Caco-2 (cell line): ENCODE results near the gene TMEM54. TPM values are rescaled to one million over a fixed set of nuclear protein-coding genes. Genes with fewer than 3 reads are reported as not detected.

Experiments used
- BruUV-seq: library from RNA; stranded (reverse); fragments of 400-500 nt; replicated peaks from 2 replicates; lab custom pipeline; 2021; lab: Mats Ljungman, UMichigan
- CTCF ChIA-PET: fragments of 300-600 bp; sonication (Branson Sonifier 250); formaldehyde crosslinking; loops from one replicate; lab custom pipeline; 2022; ENCODE audit warnings: antibody characterized with exemption; lab: Charles Lee
- POLR2A ChIA-PET: fragments of 300-600 bp; sonication (Branson Sonifier 250); formaldehyde crosslinking; loops from one replicate; lab custom pipeline; 2022; ENCODE audit warnings: antibody characterized with exemption; lab: Charles Lee
- DNase-seq, 2 experiments: peaks; one replicate each; pipeline versions ENCODE4 v3.0.0 to v3.0.0-alpha.2; 2020 to 2022
- H3K27me3 ChIP-seq: replicated peaks from 2 replicates; pipeline ENCODE4 v1.6.0; 2011; ENCODE audit warnings: low read length; ENCODE audit not compliant: control insufficient read depth, insufficient read depth
- H3K36me3 ChIP-seq: 2 replicates; pipeline ENCODE4 v1.5.1; 2011; ENCODE audit warnings: low read length; ENCODE audit not compliant: control insufficient read depth, insufficient read depth
- H3K4me1 ChIP-seq: fragments of 250-450 bp; sonication (Bioruptor Pico); 2 replicates; pipeline ENCODE4 v1.5.1; 2020; ENCODE audit warnings: mild to moderate bottlenecking
- H3K4me3 ChIP-seq: 2 replicates; pipeline ENCODE4 v1.5.1; 2011; ENCODE audit warnings: low read depth, mild to moderate bottlenecking, control low read depth, low read length
- H3K9me3 ChIP-seq: fragments of 250-450 bp; sonication (Bioruptor Pico); 2 replicates; pipeline ENCODE4 v1.5.1; 2020; ENCODE audit warnings: mild to moderate bottlenecking, moderate library complexity
- H3K27ac Mint-ChIP-seq: one replicate; pipeline ENCODE4 v1.8.0; 2022; ENCODE audit warnings: mixed read lengths; ENCODE audit not compliant: unreplicated experiment
- H3K27me3 Mint-ChIP-seq: one replicate; pipeline ENCODE4 v1.8.0; 2022; ENCODE audit warnings: mixed read lengths; ENCODE audit not compliant: insufficient read depth, unreplicated experiment
- H3K36me3 Mint-ChIP-seq: one replicate; pipeline ENCODE4 v1.8.0; 2022; ENCODE audit warnings: mild to moderate bottlenecking, mixed read lengths; ENCODE audit not compliant: insufficient read depth, unreplicated experiment
- H3K4me1 Mint-ChIP-seq: one replicate; pipeline ENCODE4 v1.8.0; 2022; ENCODE audit warnings: low read depth, mixed read lengths; ENCODE audit not compliant: unreplicated experiment
- H3K4me3 Mint-ChIP-seq: one replicate; pipeline ENCODE4 v1.8.0; 2022; ENCODE audit warnings: mild to moderate bottlenecking, moderate library complexity, mixed read lengths; ENCODE audit not compliant: unreplicated experiment
- H3K9me3 Mint-ChIP-seq: one replicate; pipeline ENCODE4 v1.8.0; 2022; ENCODE audit warnings: mixed read lengths; ENCODE audit not compliant: unreplicated experiment
- CTCF ChIP-seq, 2 experiments: fragments of 200-600 bp in 1 of 2; IDR thresholded peaks; 1 replicate in 1 of 2; 2 replicates in 1 of 2; pipeline versions ENCODE4 v1.5.1 to v1.8.0; 2011 to 2022; ENCODE audit warnings: antibody characterized with exemption in 1 of 2, control low read depth in 1 of 2, inconsistent platforms in 1 of 2, low read depth in 1 of 2, low read length in 1 of 2, mild to moderate bottlenecking in 1 of 2, moderate library complexity in 1 of 2; ENCODE audit not compliant: insufficient read depth in 1 of 2, severe bottlenecking in 1 of 2, unreplicated experiment in 1 of 2
- intact Hi-C: fragments of 100-400 bp; cut with micrococcal nuclease; formaldehyde crosslinking; loops from one replicate; pipeline ENCODE4 v1.10.0; 2022; ENCODE audit not compliant: unreplicated experiment
- total RNA-seq: library from RNA; stranded (reverse); gene quantifications from 2 replicates; pipeline ENCODE4 v1.2.3, GENCODE V29; 2022

Gene TMEM54
- total RNA-seq, 1 experiment from 2014 or later = 50.1 TPM

GRCh38 chr1:32934535-32934934 is 33.3 kb upstream of the TMEM54 start:
- TF ChIP-seq CTCF (IDR thresholded peaks at IDR 0.05; ENCODE audit: insufficient read depth in 1 of 2, low read depth in 1 of 2, low read length in 1 of 2, severe bottlenecking in 1 of 2, unreplicated experiment in 1 of 2) = no peak
- Mint-ChIP-seq H3K4me3 (no peak overlapping the region), H3K27ac (no peak overlapping the region), H3K27me3 (no peaks in the 10 kb centered on the region), H3K9me3 (no peaks in the 10 kb centered on the region), H3K36me3 (peaks cover 27% of the 10 kb centered on the region), H3K4me1 (peaks cover 24% of the 10 kb centered on the region)
- intact Hi-C loops = loop anchor here (1.0 to 10.0 kb wide), 4 partner anchors 14 to 150 kb away; partner anchors contain the start of gene AZIN2
- Histone ChIP-seq H3K4me3 (no peak overlapping the region), H3K9me3 (no peaks in the 10 kb centered on the region), H3K4me1 (peaks cover 24% of the 10 kb centered on the region), H3K27me3 (no peaks in the 10 kb centered on the region), H3K36me3 (no peaks in the 10 kb centered on the region)
- BruUV-seq = no TSS peak
- CTCF ChIA-PET = interaction anchor here (0.6 to 1.8 kb wide), 4 partner anchors 32 to 84 kb away, joined by 3 to 8 read pairs (median 4); no protein-coding TSS in a partner anchor
- POLR2A ChIA-PET = interaction anchor here (1.0 to 1.7 kb wide), 2 partner anchors 30 to 146 kb away, joined by 3 to 7 read pairs; partner anchors contain the start of genes AZIN2 and RNF19B
- DNase-seq = no peak

GRCh38 chr1:32933742-32934322 is 32.6 kb upstream of the TMEM54 start:
- no TSS peak for BruUV-seq
- Mint-ChIP-seq H3K9me3 (no peaks in the 10 kb centered on the region), H3K27me3 (no peaks in the 10 kb centered on the region), H3K27ac (peak overlapping the region; percentile 58), H3K36me3 (peaks cover 27% of the 10 kb centered on the region), H3K4me3 (no peak overlapping the region), H3K4me1 (peaks cover 24% of the 10 kb centered on the region)
- ChIA-PET POLR2A (interaction anchor here (1.0 to 1.7 kb wide), 2 partner anchors 31 to 147 kb away, joined by 3 to 7 read pairs; partner anchors contain the start of genes AZIN2 and RNF19B), CTCF (interaction anchor here (0.5 to 1.8 kb wide), 8 partner anchors 31 to 151 kb away, joined by 3 to 8 read pairs (median 4); no protein-coding TSS in a partner anchor)
- Histone ChIP-seq H3K9me3 (no peaks in the 10 kb centered on the region), H3K27me3 (no peaks in the 10 kb centered on the region), H3K4me1 (peaks cover 24% of the 10 kb centered on the region), H3K4me3 (no peak overlapping the region), H3K36me3 (no peaks in the 10 kb centered on the region)
- peak; percentile 70 to 83 for DNase-seq
- TF ChIP-seq CTCF (IDR thresholded peaks at IDR 0.05; ENCODE audit: insufficient read depth in 1 of 2, low read depth in 1 of 2, low read length in 1 of 2, severe bottlenecking in 1 of 2, unreplicated experiment in 1 of 2) = no peak
- intact Hi-C loops = loop anchor here (1.0 to 10.0 kb wide), 5 partner anchors 15 to 151 kb away; partner anchors contain the start of gene AZIN2

- Histone ChIP-seq H3K27me3 (no peaks in the 10 kb centered on the region), H3K9me3 (no peaks in the 10 kb centered on the region), H3K36me3 (no peaks in the 10 kb centered on the region), H3K4me1 (peaks cover 28% of the 10 kb centered on the region), H3K4me3 (no peak overlapping the region)
- H3K27me3 Mint-ChIP-seq = no peaks in the 10 kb centered on the region
- no TSS peak for BruUV-seq
- peaks cover 15% of the 10 kb centered on the region for H3K36me3 Mint-ChIP-seq
- ChIA-PET POLR2A (no interaction called here), CTCF (interaction anchor here (0.6 kb wide), 1 partner anchor 810 kb away, joined by 4 read pairs; no protein-coding TSS in a partner anchor)
- H3K4me3 Mint-ChIP-seq = no peak overlapping the region
- H3K27ac Mint-ChIP-seq = no peak overlapping the region
- no peak for TF ChIP-seq CTCF (IDR thresholded peaks at IDR 0.05; ENCODE audit: insufficient read depth in 1 of 2, low read depth in 1 of 2, low read length in 1 of 2, severe bottlenecking in 1 of 2, unreplicated experiment in 1 of 2)
- H3K4me1 Mint-ChIP-seq = peaks cover 13% of the 10 kb centered on the region
- H3K9me3 Mint-ChIP-seq = no peaks in the 10 kb centered on the region
- DNase-seq = no peak
- intact Hi-C loops = loop anchor here (2.0 to 10.0 kb wide), 3 partner anchors 61 to 153 kb away; partner anchors contain the start of gene AZIN2
Observed at GRCh38 chr1:32931760-32932159, 30.6 kb upstream of the TMEM54 start.
